Measurements from ENCODE around the gene ARHGAP26. TPM values are rescaled to one million over a fixed set of nuclear protein-coding genes. Genes with fewer than 3 reads are reported as not detected.

ARHGAP26 gene
- total and polyA plus RNA-seq, 4 donors = 5.4 to 52.3 (median 30.4) TPM

DNA sequence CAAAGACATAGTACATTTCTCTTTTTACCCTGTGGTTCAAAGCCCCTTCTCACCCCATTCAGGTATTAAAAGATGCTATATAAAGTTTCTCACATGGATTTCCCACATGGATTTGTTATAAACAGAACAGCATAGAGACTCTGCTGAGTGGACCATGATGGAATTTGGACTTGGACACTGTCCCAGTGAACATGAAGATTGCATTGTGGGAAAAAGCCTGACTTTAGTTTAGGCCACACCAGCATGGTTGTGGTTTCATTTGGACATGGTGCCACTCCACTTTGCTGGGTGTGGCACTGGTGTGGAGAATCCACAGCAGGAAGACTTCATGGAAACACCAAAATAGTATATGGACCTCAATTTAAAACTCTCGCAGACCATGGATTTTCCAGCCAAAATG lies 124.6 kb downstream of the ARHGAP26 start:
- no peak overlapping the region for H3K4me3 ChIP-seq
- TF ChIP-seq CTCF (IDR thresholded peaks at IDR 0.05; ENCODE audit: control extremely low read depth, extremely low read depth) = no peak
- 95 to 98% methylated on average over 1 of the region's 1 CpG for WGBS, 2 donors
- H3K27me3 ChIP-seq (ENCODE audit: control insufficient read depth in 3 of 3, insufficient read depth in 3 of 3, low read length in 2 of 3) = no peaks in the 10 kb centered on the region
- peaks cover 0 to 8% (median 2%) of the 10 kb centered on the region in 5 donors for H3K4me1 ChIP-seq (ENCODE audit: control insufficient read depth in 5 of 5, insufficient read depth in 5 of 5, low read length in 5 of 5)
- H3K36me3 ChIP-seq (ENCODE audit: control insufficient read depth in 4 of 4, insufficient read depth in 4 of 4, low read length in 4 of 4) = peaks cover 0 to 9% (median under 1%) of the 10 kb centered on the region in 4 donors
- DNase-seq = no peak
- ATAC-seq (ENCODE audit: insufficient read depth, low FRiP score) = no peak
- H3K9me3 ChIP-seq (ENCODE audit: control insufficient read depth in 4 of 4, insufficient read depth in 3 of 4, low read length in 3 of 4) = no peaks in the 10 kb centered on the region
- no peak overlapping the region for H3K27ac ChIP-seq (ENCODE audit: low read depth in 1 of 2, low read length in 1 of 2)
- no peak overlapping the region for H3K9ac ChIP-seq (ENCODE audit: insufficient read depth in 1 of 2, low read length in 2 of 2)

DNA sequence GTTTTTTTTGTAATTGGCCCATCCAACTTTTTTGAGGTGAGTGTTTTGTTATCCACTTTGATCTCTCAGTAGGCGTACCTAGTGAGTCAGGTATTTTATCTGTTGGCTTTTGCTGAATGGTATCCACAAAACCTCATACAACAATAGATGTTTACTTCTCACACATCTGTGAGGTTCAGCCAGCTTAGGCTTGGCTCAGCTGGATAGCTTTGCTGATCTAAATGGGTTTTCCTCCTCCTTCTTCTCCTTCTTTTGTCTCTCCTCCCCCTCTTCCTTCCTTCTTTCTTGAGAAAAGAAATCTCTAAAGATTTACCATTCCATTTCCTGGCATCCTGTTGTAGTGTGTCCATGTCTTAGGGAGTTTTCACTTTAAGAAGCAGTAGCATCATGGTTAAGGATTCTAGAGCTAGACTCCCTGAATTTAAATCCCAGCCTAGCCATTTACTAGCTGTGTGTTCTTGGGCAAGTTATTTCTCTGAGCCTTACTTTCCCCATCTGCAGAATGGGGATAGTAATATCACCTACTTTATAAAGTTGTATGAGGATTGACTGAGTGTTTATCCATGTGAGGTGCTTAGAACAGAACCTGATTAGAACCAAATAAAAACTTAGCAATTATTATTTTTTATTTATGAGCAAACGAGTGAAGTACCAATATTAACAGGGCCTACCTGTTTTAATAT lies 126.3 kb downstream of the ARHGAP26 start:
- Histone ChIP-seq H3K9ac (ENCODE audit: insufficient read depth in 1 of 2, low read length in 2 of 2) (no peak overlapping the region), H3K36me3 (ENCODE audit: control insufficient read depth in 4 of 4, insufficient read depth in 4 of 4, low read length in 4 of 4) (peaks cover 0 to 9% (median under 1%) of the 10 kb centered on the region in 4 donors), H3K4me1 (ENCODE audit: control insufficient read depth in 5 of 5, insufficient read depth in 5 of 5, low read length in 5 of 5) (peaks cover 0 to 11% (median 3%) of the 10 kb centered on the region in 5 donors), H3K9me3 (ENCODE audit: control insufficient read depth in 4 of 4, insufficient read depth in 3 of 4, low read length in 3 of 4) (no peaks in the 10 kb centered on the region), H3K27ac (ENCODE audit: low read depth in 1 of 2, low read length in 1 of 2) (no peak overlapping the region), H3K4me3 (no peak overlapping the region), H3K27me3 (ENCODE audit: control insufficient read depth in 3 of 3, insufficient read depth in 3 of 3, low read length in 2 of 3) (no peaks in the 10 kb centered on the region)
- DNase-seq = no peak
- TF ChIP-seq CTCF (IDR thresholded peaks at IDR 0.05; ENCODE audit: control extremely low read depth, extremely low read depth) = no peak
- ATAC-seq (ENCODE audit: insufficient read depth, low FRiP score) = no peak
- 77 to 87% methylated on average over 2 of the region's 2 CpGs for WGBS, 2 donors

DNA sequence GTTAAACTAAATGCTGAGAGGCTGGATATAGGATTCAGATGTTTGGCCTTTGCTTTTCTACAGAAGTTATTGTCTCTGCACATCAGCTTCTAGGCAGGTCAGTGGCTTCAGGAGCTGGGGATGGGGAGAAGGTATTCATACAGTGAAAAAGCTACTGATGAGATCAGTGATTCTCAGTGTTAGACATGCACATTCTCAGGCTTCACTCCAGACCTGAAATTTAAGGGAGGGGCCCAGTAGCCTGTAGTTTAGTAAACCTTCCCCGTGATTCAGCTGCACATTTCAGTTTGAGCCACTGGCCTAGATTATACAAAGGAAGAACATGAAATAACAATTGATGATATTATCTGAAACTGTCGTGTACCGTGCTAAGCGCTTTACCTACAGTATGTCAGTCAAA lies 127.2 kb downstream of the ARHGAP26 start:
- H3K36me3 ChIP-seq (ENCODE audit: control insufficient read depth in 4 of 4, insufficient read depth in 4 of 4, low read length in 4 of 4) = peaks cover 0 to 9% (median 2%) of the 10 kb centered on the region in 4 donors
- no peak for TF ChIP-seq CTCF (IDR thresholded peaks at IDR 0.05; ENCODE audit: control extremely low read depth, extremely low read depth)
- DNase-seq (no peak), ATAC-seq (ENCODE audit: insufficient read depth, low FRiP score) (no peak)
- 68 to 72% methylated on average over 4 of the region's 4 CpGs for WGBS, 2 donors
- peaks cover 0 to 19% (median 6%) of the 10 kb centered on the region in 5 donors for H3K4me1 ChIP-seq (ENCODE audit: control insufficient read depth in 5 of 5, insufficient read depth in 5 of 5, low read length in 5 of 5)
- H3K27ac ChIP-seq (ENCODE audit: low read depth in 1 of 2, low read length in 1 of 2) = no peak overlapping the region
- H3K9ac ChIP-seq (ENCODE audit: insufficient read depth in 1 of 2, low read length in 2 of 2) = peak overlapping the region in 1 of 2 donors; percentile 5
- no peak overlapping the region for H3K4me3 ChIP-seq
- no peaks in the 10 kb centered on the region for H3K27me3 ChIP-seq (ENCODE audit: control insufficient read depth in 3 of 3, insufficient read depth in 3 of 3, low read length in 2 of 3)
- H3K9me3 ChIP-seq (ENCODE audit: control insufficient read depth in 4 of 4, insufficient read depth in 3 of 4, low read length in 3 of 4) = peaks cover 0 to under 1% (median 0%) of the 10 kb centered on the region in 4 donors

Measured in lung (tissue), 12 donors.